Osteoblast (primary cell): ENCODE results near the gene ANKS1B. TPM values are rescaled to one million over a fixed set of nuclear protein-coding genes. Genes with fewer than 3 reads are reported as not detected.

Experiments used
- DNase-seq: peaks from one replicate; pipeline ENCODE4 v3.0.0; 2011; ENCODE audit warnings: low spot score, mixed read lengths; ENCODE audit not compliant: insufficient read length; ENCODE audit errors: missing footprints
- H2AFZ ChIP-seq: 2 replicates; pipeline ENCODE4 v1.6.0; 2011; ENCODE audit warnings: mild to moderate bottlenecking, low read length
- H3K27ac ChIP-seq: 2 replicates; pipeline ENCODE4 v1.5.1; 2011; ENCODE audit warnings: mild to moderate bottlenecking, low read depth, low read length, moderate library complexity
- H3K27me3 ChIP-seq: 2 replicates; pipeline ENCODE4 v1.6.0; 2012; ENCODE audit warnings: mild to moderate bottlenecking, control low read depth, inconsistent platforms, low read length, moderate library complexity; ENCODE audit not compliant: insufficient read depth
- H3K36me3 ChIP-seq: 2 replicates; pipeline ENCODE4 v1.5.1; 2011; ENCODE audit warnings: mild to moderate bottlenecking, low read length, control low read depth, moderate library complexity; ENCODE audit not compliant: insufficient read depth
- H3K4me1 ChIP-seq: 2 replicates; pipeline ENCODE4 v1.5.1; 2011; ENCODE audit warnings: mild to moderate bottlenecking, low read length, control low read depth, moderate library complexity; ENCODE audit not compliant: insufficient read depth
- H3K4me2 ChIP-seq: 2 replicates; pipeline ENCODE4 v1.6.0; 2011; ENCODE audit warnings: mild to moderate bottlenecking, low read length; ENCODE audit not compliant: insufficient read depth
- H3K4me3 ChIP-seq: fragments of 200-600 bp; sonication (generic); 3 replicates; pipeline ENCODE4 v1.5.1; 2012; ENCODE audit warnings: mild to moderate bottlenecking, low read length, inconsistent platforms; ENCODE audit not compliant: insufficient read depth
- H3K79me2 ChIP-seq: 2 replicates; pipeline ENCODE4 v1.6.0; 2012; ENCODE audit warnings: mild to moderate bottlenecking, low read length, control low read depth, inconsistent platforms; ENCODE audit not compliant: insufficient read depth
- H3K9me3 ChIP-seq: 2 replicates; pipeline ENCODE4 v1.5.1; 2011; ENCODE audit warnings: low read depth, low read length, control low read depth
- H4K20me1 ChIP-seq: 2 replicates; pipeline ENCODE4 v1.6.0; 2012; ENCODE audit warnings: mild to moderate bottlenecking, low read length, control low read depth; ENCODE audit not compliant: insufficient read depth
- CTCF ChIP-seq: IDR thresholded peaks from 2 replicates; pipeline ENCODE4 v1.5.1; 2011; ENCODE audit warnings: mild to moderate bottlenecking, low read depth, low read length, moderate library complexity; ENCODE audit errors: extremely low read depth
- total RNA-seq: library from RNA; depleted of rRNA; stranded (reverse); fragments of >200 nt; gene quantifications from 2 replicates; pipeline ENCODE4 v1.2.3, GENCODE V29; 2012

Gene ANKS1B
- total RNA-seq, 1 donor: 2.2 TPM

DNA sequence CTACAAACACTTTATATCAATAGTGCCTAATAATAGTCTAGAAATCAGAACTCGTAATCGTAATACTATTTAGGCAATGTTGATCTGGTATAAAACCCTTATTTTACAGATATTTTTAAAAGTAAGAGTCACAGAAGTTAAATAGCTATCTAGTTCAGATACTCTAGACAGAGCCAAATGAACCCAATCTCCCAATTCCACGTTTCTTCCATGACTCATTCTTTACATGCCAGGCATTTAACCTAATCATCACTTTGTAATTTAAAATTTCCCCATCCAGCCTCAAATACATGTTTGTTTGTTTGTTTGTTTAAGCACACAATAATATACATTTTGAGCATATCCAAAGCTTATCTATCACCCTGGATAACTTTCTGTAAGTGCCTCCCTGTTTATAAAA is 373.6 kb downstream of the ANKS1B start:
- Histone ChIP-seq H3K4me1 (no peaks in the 10 kb centered on the region), H3K4me2 (no peak overlapping the region)

GRCh38 chr12:99609455-99610181 is 375.1 kb downstream of the ANKS1B start:
- Histone ChIP-seq H3K4me2 (no peak overlapping the region), H3K4me1 (no peaks in the 10 kb centered on the region), H3K79me2 (no peaks in the 10 kb centered on the region), H3K27me3 (no peaks in the 10 kb centered on the region), H3K9me3 (peaks cover 3% of the 10 kb centered on the region), H3K27ac (no peak overlapping the region), H2AFZ (no peak overlapping the region), H4K20me1 (no peaks in the 10 kb centered on the region), H3K4me3 (no peak overlapping the region), H3K36me3 (no peaks in the 10 kb centered on the region)
- TF ChIP-seq CTCF: no peak
- DNase-seq: no peak

More for the DNA sequence above, 373.6 kb downstream of the ANKS1B start:
- no peak overlapping the region for H3K27ac ChIP-seq
- H3K9me3 ChIP-seq: peaks cover 3% of the 10 kb centered on the region
- H3K27me3 ChIP-seq: no peaks in the 10 kb centered on the region
- no peak for TF ChIP-seq CTCF
- H3K4me3 ChIP-seq: no peak overlapping the region
- no peaks in the 10 kb centered on the region for H3K36me3 ChIP-seq
- DNase-seq: no peak
- H4K20me1 ChIP-seq: no peaks in the 10 kb centered on the region
- no peak overlapping the region for H2AFZ ChIP-seq
- no peaks in the 10 kb centered on the region for H3K79me2 ChIP-seq

DNA sequence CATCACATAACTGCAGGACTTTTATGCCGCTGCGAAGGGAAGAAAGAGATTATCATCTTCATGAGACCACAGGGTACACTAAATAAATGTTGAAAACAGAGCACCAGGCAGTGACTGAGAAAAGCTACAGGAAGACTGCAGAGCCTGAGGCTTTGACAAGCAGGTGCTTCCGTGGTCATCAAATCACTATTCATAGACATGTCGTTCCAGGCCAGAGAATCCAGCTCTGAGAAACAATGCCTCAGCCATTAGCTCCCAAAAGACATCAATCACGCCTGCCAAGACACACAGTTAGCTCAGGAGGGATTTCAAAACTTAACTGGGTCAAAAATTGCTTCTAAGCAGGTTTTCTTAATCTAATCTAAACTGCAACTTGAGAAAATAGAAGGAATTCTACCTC is 384.3 kb downstream of the ANKS1B start:
- Histone ChIP-seq H3K9me3 (no peaks in the 10 kb centered on the region), H3K36me3 (no peaks in the 10 kb centered on the region), H3K27ac (no peak overlapping the region), H3K79me2 (no peaks in the 10 kb centered on the region), H3K4me3 (no peak overlapping the region), H3K27me3 (no peaks in the 10 kb centered on the region), H3K4me2 (no peak overlapping the region), H4K20me1 (no peaks in the 10 kb centered on the region), H3K4me1 (no peaks in the 10 kb centered on the region), H2AFZ (no peak overlapping the region)
- DNase-seq: no peak
- TF ChIP-seq CTCF: no peak

DNA sequence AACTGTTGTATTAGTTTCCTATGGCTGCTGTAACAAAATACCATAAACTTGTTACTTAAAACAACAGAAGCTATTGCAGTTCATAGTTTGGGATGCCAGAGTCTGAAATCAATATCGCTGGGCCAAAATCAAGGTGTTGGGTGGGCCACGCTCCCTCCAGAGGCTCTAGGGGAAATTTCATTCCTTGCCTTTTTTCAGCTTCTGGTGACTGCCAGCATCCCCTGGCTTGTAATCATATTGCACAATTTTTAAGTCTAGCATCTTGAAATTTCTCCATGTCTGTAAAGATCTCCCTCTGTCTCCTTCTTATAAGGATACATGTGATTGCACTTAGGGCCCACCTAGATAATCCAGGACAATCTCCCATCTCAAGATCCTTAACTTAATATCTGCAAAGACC is 386.0 kb downstream of the ANKS1B start:
- H3K27me3 ChIP-seq: no peaks in the 10 kb centered on the region
- no peaks in the 10 kb centered on the region for H3K9me3 ChIP-seq
- H3K4me2 ChIP-seq: no peak overlapping the region
- no peak for TF ChIP-seq CTCF
- H3K36me3 ChIP-seq: no peaks in the 10 kb centered on the region
- no peak overlapping the region for H3K27ac ChIP-seq
- H3K4me3 ChIP-seq: no peak overlapping the region
- H3K79me2 ChIP-seq: no peaks in the 10 kb centered on the region
- DNase-seq: no peak
- no peak overlapping the region for H2AFZ ChIP-seq
- H3K4me1 ChIP-seq: no peaks in the 10 kb centered on the region
- no peaks in the 10 kb centered on the region for H4K20me1 ChIP-seq
